ENCODE data around the gene PGLYRP1.

Gene PGLYRP1

GRCh38 chr19:46031781-46032596 lies 9.1 kb upstream of the PGLYRP1 start:
- DNase-seq: no peak

DNA sequence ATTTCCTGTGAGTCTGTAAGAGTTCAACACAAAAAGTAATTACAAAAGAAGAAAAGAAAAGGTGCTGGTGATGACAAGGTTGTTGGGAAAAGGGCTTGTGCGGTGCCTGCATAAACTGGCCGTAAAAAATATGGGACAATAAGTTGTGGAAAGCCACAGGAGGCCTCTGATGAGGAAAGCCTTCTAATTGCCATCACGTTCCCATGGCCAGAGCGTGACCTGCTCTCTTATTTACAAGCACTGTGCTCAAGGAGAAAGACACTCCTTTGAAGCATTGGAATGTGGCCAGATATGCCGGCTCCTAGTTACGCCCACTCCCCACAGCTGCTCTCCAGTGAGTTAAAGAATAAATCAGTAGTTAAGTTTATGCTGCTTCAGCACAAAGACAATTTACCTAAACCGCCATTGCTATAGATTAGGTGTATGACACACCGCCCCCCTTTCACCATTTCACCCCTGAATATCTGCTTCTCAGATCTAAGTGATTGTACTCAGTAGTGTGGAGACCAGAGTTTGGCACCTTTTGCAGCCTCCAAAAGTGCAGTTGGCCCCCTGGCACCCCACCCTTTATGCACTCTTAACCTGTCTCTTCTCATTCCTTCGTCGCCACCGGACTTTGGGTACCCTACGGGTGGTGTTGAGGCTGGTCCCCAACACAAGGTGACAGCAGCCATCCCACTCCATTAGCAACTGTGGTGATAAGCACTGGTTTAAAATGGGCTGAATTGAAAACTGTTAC lies 8.1 kb upstream of the PGLYRP1 start:
- peak; percentile 52 for DNase-seq

- DNase-seq: no peak
Measured at GRCh38 chr19:46025835-46026234, 3.0 kb upstream of the PGLYRP1 start.

GRCh38 chr19:46023311-46023779 lies 492 bp upstream of the PGLYRP1 start:
- no peak for DNase-seq

- DNase-seq: no peak
Measured at GRCh38 chr19:46022061-46022430, 807 bp downstream of the PGLYRP1 start.

DNA sequence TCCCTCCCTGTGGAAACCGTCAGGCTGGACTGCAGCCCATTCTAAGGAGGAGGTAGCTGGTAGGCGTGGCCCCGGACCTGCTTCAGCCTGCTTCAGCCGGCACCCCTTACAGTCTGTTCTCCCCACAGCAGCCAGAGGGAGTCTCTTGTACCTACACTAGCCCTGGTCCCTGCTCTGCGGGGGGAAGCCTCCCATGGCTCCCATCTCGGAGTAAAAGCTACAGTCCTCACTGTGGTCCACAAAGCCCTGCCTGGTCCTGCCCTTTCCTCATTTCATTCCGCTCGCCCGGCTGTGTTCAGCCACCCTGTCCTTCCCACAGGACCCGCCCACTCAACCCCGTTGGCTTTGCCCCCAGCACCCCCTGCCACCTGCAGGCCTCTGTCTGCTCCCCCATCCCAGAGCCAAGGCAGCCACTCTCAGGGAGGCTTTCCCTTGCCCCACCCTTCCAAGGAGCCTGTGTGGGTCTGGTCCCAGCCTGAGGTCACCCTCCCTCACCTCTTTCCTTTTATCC lies 1.3 kb downstream of the PGLYRP1 start:
- no peak for DNase-seq

- DNase-seq: no peak
Measured at GRCh38 chr19:46020819-46021125, 2.1 kb downstream of the PGLYRP1 start.

DNA sequence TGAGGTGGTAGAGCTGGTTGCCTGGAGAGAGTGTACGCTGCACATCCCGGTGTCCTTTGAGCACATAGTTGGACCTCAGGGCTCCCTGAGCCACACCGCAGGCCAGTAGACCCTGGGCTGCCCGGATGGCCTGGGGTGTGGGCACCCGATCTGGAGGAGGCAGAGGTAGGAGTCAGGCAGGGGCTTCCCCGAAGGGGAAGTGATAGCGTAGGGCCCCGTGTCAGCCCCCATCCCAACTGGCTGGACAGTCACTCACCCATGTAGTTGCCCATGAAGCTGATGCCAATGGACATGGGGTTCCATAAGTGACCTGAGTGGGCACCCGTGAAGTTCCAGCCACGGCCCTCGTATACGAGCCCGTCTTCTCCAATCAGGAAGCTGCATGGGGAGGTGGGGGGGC lies 3.6 kb downstream of the PGLYRP1 start:
- DNase-seq: no peak

DNA sequence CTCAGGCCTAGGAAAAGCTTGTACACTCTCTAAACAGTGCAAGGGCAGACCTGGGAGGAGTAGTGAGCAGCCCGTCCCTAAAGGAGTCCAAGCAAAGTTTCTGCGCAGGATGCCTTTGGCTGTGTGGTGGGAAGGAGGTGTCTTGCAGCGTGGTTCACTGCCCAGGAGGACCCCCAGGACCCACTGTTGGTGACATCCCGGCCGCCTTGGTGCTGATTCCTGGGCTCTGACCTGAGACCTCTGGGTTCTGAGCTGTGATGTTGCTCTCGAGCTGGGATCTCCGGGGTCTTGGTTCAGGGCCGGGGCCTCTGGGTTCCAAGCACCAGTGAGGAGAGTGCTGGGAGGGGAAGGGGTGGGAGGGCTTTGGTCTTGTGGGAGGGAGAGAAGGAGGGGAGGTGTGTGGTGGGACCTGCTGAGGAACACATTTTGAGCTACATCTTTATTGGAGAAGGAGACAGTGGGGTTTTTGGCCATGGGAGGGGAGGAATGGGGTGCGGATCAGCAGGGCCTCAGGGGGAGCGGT lies 4.1 kb downstream of the PGLYRP1 start:
- DNase-seq: no peak

DNA sequence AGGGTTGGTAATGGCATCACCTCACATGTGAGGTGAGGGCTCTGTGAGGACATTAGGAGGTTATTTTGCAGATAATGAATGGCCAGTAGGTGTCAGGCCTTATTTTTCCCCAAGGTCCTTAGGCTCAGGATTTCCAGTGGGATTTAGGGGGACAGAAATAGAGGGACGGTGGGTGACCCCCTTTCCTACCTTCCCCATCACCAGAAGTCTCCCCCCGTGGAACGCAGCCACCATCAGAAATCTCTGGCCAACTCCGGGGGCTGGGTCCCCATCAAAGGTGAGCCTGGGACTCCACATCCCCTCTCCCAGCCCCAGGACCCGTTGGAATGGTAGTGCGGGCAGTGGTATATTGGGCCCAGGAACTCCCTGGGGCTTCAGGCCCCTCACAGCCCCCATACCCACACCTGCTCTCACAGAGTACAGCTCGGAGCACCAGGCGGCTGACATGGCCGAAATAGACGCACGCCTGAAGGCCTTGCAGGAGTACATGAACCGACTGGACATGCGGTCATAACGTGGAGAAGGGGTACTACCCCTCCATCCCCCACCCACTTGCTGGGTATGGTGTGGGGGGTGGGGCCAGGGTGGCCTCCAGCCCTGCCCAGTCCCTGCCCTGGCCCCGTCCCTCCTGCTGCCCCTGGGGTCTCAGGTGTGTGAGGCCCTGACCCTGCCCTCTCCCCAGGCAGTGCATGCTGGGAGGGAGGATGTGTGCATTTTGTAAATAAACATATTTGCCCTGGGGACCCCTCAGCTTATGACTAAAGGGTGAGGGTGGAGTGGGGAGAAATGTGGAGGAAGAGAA lies 4.8 kb downstream of the PGLYRP1 start:
- DNase-seq: no peak

GRCh38 chr19:46017095-46017429 lies 5.8 kb downstream of the PGLYRP1 start:
- no peak for DNase-seq

DNA sequence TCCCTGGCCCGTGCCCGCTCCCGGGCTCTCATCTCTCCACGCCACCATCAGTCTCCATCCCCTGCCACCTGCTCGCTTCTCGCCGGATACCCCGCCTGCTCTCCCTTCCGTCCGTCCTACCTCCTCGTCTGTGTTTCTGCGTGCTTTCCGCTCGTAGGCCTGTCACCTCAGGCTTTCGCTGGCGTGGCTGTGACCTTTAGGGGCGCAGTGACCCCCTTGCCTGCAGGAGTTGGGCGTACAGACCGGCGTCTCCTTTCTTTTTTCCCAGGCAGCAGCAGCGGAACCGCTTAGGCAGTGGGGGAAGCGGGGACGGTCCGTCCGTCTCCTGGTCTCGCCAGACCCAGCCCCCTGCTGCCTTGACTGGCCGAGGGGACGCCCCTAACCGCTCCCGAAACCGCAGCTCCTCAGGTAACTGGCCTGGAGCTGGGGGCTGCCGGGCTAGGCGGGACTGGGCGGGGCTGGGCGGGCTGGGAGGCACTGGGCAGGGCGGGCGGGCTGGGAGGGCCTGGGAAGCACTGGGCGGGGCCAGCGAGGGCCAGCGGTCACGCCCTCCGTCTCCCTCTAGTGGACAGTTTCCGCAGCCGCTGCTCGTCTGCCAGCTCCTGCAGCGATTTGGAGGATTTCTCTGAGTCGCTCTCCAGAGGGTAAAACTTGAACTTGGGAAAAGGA lies 6.3 kb downstream of the PGLYRP1 start:
- DNase-seq: peak; percentile 93

DNA sequence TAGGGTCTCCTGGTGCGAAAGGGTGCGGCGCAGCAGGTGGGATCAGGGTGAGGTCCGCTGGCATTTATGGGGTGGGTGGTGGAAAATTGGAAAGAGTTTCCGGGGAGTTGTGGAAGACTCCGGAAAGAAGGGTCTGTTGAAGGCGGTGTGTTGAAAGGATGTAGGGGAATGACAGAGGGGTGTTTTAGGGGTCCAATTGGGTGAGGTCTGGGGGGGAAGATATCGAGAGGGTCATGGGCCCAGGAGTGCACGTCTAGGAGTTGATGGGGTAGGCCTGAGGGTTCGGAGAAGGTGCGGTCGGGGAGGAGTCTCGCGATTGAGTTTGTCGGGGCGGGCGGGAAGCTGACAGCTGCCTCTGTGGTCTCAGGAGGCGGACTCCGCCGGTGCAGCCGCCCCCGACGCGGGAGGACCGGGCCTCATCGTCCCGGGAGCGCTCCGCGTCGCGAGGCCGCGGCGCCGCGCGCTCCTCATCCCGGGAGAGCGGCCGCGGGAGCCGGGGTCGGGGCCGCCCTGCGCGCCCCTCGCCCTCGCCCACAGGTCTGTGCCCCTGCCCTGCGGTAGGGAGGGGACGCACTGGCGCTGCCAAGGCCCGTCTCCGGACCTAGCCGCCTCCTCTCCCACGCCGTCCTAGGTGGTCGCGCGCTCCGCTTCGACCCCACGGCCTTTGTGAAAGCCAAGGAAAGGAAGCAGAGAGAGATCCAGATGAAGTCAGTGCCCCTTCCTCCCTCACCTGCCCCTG lies 7.0 kb downstream of the PGLYRP1 start:
- DNase-seq: peak; percentile 34

GRCh38 chr19:46014941-46015686 lies 7.7 kb downstream of the PGLYRP1 start:
- DNase-seq: peak; percentile 81

DNA sequence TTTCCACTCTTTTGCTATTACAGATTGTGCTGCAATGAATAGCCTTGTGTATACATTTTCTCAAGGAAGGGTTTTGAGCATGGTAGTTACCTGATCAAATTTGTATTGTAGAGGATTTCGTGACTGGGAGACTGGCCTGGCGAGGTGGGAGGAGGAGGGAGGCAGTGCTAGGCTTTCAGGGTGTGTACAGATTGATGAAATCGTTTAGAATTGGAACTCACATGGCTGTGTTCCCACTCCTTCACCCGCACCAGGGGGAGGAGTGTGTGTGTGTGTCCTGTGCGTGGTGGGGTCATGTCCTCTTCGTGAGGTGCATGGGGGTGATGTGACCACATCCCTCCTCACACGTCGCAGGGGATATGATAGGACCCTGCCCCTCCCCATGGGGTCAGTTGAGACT lies 8.3 kb downstream of the PGLYRP1 start:
- DNase-seq: no peak

DNA sequence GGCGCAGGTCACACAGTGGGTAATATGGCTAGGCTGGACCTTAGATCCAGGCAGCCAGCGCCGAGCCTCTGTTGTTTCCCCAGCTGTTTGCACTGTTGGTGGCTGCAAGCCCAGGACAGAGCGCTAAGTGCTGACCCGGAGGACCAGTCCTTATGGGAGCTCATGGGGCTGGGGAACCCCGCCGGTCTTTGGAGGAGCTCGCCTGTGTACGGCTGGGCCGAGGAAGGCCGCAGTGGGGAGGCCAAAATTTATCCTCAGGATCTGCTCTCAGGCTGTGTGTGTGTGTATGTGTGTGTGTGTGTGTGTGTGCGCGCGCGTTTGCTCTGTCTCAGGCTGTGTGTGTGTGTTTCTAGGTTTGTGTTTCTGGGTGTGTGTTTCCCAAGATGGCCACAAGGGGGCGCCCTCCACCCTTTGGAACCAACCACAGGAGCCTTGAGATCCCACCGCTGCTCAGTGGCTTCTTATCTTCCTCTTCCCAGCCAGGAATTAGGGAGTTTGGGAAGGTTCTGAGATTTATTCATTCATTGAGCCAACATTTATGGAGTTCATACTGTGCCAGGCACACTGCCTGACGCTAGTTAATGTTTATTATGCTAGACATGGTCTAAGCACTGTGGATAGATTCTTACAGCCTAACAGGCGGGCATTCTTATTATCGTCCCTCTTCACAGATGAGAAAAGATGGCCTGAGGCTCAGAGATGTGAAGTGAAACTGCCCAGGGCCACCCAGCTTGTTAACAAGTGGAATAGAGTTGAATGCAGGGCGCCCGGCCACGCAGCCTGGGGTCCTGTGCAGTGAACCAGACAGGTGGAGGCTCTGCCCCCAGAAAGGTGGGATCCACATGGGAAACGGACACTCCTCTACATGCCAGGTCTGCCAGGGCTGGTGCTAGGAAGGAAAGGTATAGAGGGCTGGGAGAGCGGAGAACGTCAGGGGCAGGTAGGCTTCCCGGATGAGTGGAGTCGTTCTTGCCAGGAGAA lies 13.0 kb downstream of the PGLYRP1 start:
- peak; percentile 91 for DNase-seq

- no peak for DNase-seq
Measured at GRCh38 chr19:46006411-46006810, 16.4 kb downstream of the PGLYRP1 start.

DNA sequence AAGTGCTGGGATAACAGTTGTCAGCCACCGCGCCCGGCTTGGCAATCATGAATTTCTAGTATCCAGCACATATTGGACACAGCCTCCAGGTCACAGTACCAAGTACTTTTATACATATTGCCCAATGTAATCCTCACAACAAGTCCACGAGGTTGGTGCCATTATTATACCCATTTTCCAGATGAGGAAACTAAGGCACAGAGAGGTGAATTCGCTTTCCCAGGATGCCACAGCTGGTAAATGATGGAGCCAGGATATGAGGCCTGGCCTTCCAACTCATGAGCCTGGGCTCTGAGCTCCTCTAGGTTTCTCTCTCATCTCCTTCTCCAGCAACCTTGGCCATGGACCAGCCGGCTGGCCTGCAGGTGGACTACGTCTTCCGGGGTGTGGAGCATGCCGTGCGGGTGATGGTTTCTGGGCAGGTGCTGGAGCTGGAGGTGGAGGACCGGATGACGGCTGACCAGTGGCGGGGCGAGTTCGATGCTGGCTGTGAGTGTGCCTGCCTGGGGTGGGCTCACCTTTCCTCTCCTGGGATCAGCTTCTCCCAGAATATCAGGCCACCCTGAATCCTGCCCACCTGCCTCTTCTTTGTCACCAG lies 20.1 kb downstream of the PGLYRP1 start:
- DNase-seq: no peak

GRCh38 chr19:46000491-46001246 lies 22.2 kb downstream of the PGLYRP1 start:
- peak; percentile 56 for DNase-seq
